Dermis blood vessel endothelial cell (primary cell): ENCODE data around the gene PNPLA2. TPM values are rescaled to one million over a fixed set of nuclear protein-coding genes. Genes with fewer than 3 reads are reported as not detected.

Source experiments
- DNase-seq: peaks from one replicate; pipeline ENCODE4 v3.0.0; 2010
- total RNA-seq: library from RNA; depleted of rRNA; stranded (reverse); fragments of >200 nt; gene quantifications from 2 replicates; pipeline ENCODE4 v1.2.3, GENCODE V29; 2014

The PNPLA2 gene, protein sequence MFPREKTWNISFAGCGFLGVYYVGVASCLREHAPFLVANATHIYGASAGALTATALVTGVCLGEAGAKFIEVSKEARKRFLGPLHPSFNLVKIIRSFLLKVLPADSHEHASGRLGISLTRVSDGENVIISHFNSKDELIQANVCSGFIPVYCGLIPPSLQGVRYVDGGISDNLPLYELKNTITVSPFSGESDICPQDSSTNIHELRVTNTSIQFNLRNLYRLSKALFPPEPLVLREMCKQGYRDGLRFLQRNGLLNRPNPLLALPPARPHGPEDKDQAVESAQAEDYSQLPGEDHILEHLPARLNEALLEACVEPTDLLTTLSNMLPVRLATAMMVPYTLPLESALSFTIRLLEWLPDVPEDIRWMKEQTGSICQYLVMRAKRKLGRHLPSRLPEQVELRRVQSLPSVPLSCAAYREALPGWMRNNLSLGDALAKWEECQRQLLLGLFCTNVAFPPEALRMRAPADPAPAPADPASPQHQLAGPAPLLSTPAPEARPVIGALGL
- 41.4 and 76.9 TPM in 2 replicates for total RNA-seq

DNA sequence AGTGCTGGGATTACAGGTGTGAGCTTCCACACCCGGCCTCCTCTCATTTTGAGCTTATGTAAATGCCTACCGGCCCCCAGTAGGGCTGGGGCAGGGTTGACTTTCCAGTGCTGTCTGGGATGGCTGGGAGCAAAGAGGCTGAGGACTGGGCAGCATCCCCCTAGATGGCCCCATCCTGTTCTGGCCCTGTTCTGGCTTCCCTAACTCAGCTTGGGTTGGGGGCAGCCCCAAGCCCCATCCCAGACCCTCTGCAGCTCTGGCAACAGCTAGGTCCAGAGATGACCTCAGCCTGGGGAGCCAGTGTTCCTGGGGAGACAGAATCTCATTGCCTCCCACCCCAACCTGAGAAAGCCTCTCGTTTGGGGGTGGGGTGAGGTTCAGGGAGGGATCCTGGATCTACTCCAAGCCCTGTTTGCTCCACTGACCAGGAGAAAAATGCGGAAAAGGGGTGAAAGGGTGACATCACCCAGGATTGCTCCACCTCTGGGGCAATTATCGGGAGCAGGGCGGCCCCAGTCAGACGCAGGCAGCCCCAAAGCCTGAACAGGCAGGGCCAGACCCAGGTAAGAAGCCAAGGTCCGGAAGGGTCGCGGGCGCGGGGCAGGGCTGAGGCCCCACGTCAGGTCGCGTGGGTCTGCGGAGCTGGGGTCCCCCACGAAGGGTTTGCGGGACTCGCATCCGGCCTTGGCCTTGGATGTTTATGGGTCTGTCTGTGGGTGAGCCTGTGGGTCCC is at the start of gene PNPLA2:
PNPLA2 (plus strand) TSS at position 519 of the 733 bp plus-strand sequence. CDS start 805 bp downstream, outside the sequence.
- no peak for DNase-seq

DNA sequence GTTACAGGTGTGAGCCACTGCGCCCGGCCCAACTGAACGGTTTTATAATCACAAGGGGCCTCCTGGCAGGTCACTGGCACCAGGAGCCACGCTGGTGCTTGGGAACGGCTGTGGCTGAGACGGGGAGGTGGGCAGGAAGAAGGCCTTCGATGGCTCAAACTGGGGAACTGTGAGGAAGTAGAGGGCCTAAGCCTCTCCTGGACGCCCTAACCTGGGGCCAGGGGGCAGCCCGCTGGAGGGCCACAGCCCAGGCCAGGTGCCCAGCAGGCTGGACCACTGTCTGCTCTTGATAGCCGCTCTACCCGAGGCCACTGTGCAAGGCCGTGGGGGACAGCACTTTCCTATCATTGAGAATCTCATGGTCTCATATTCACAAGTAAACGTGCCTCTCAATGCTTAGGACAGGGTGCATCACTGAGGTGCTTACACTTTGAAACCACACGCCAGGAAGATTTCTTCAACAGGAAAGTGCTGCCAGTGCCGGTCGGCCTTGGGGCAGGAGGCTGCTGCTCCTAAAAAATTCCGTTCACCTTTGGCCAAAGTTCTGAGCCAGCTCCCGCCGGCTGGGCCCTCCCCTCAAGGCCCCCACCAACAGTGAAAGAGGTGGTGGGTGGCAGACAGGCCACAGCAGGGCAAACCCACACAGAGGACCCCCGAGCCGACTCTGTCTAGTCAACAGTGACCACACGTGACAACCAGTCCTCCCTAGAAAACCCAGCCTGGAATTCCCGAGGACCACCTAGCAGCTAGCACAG is 48.6 kb upstream of the PNPLA2 start:
- DNase-seq: no peak

DNA sequence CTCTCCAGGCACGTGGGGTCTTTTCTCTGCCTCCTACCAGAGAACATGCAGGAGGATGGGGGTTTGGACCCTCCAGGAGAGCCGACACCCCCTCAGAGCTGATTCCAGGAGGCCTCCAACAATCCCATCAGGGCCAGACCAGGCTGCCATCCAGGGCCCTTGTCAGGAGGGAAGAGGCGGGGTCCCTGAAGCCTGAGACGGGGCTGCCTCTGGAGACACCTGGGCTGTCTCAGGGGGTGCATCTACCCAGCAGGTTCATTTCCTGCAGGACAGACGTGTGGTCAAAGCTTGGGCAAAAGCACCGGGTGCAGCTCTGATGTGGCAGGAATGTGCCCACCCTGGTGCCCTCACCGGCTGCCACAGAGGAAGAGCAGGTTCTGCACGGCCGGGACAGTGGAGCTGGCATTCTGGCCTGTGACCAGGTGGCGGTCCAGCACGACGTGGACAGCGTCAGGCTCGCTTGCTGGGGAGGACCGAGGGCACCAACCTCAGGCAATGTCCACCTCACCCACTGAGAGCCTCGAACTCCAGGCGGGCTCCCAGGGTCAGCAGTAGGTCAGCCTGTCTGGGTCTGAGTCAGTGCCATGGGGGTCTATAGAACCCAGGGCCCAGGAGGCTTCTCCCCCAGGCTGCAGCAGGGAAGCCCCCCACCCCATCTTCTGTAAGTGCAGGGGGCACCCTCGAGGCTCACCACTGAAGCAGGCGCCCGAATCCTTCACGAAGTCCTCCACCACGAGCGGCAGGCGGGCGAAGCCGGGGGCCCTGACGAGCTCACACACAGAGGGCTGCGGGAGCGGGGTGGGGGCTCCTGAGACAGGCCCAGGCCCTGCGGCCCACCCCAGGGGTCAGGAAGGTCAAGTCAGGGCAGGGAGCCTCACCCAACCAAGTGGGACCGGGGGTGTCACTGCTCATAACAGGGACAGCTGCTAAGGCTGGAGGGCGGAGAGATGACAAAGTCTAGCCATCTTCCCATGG is 47.8 kb upstream of the PNPLA2 start:
- no peak for DNase-seq

DNA sequence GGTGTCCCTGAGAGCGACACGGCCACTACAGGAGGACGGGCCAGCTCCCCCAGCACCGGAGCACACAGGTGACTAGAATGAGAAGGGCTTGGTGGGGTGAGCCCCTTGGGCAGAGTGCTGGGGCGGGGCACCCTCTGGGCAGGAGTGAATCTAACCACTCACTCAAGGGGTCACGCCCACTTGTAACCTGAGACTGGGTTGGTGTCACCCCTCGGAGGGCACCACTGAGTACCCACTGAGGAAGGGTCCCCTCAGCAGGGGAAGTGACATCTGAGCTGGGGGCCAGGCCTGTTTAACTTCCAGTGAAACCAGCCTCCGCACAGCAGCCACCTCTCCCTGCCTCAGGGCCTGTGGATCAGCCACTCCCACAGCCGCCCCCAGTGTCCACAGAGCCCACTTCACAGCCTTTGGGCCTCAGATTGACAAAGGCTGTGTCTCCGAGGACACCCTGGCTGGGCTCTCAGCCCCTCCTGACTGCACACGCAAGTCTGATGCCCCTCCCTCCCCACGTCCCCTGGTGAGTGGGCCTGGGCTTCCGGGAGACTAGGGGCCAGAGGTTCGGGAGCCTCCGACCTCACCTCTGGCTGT is 47.0 kb upstream of the PNPLA2 start:
- no peak for DNase-seq

DNA sequence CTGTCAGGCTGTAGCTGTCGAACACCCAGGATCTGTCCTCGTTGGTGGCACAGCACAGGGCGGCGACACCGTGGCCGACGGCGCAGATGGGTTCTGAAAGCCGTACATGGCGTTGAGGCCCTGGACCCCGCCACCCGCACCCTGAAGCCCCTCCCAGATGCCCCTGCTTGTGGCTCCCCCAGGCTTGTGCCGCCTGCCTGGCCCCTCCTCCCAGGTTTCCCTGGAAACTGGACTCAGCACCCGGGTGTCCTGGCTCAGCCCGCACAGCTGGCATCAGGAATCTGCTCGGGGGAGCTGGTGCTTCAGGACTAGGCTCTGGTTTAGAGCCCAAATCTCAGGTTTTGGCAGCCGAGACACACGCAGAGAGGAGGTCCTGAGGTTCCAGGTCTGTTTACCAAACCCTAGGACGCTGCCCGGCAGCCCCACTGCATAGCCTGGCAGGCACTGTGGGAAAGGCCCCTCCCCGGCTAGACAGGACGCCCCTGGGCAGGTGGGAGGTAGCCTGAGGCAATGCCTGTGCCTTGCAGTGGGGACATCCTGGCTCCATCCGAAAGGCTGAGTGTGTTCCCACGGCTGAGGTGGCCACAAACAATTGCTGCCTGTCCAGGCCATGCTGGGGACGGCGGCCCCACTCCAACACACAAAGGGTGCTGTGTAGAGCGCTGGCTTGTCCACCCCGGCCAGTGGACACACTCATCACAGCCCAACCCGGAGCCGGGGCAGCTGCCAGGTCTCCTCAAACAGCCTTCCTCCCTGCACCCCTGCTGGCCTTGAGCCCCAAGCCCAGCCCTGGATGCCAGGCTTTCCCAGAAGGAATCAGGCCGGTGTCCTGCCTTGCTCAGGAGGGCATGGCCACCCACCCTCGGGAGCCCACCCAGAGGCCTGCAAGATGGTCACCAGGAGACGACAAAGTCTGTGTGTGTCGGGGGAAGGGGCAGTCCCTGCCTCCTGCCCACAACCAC is 46.0 kb upstream of the PNPLA2 start:
- no peak for DNase-seq

DNA sequence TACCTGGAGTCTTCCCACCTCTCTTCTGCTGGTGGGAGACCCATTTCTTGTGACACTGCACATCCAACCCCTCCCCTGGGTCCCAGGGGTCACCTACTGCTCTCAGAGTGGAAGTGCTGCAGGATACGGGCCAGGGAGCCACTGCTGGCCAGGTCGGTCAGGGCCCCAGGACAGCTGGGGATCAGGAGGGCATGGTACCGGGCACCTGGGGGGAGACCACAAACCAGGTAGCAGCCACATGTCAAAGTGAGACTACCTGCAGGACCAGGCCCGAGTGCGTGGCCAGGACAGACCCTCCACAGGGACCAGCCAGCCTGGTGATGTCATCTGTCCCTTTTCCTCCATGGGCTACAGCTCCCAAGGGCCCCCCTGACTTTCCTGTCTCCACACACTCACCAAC is 45.3 kb upstream of the PNPLA2 start:
- no peak for DNase-seq

DNA sequence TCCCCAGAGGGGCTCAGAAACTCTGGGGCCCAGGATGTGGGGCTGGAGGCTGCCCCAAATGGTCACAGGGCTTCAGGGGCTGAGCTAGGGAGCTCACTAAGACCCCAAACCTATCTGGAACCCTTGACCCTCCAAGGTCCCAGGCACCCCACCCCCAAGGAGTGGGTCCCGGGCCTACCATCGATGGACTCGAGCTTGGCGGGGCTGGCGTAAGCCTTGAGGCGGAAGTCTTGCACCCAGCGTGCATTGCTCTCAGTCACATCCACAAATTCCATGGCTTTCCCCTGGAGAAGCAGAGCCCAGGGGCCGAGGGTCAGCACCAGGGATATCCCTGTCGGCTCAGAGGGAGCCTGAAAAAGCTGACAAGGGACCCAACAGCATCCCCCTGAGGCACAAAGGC is 44.9 kb upstream of the PNPLA2 start:
- no peak for DNase-seq

DNA sequence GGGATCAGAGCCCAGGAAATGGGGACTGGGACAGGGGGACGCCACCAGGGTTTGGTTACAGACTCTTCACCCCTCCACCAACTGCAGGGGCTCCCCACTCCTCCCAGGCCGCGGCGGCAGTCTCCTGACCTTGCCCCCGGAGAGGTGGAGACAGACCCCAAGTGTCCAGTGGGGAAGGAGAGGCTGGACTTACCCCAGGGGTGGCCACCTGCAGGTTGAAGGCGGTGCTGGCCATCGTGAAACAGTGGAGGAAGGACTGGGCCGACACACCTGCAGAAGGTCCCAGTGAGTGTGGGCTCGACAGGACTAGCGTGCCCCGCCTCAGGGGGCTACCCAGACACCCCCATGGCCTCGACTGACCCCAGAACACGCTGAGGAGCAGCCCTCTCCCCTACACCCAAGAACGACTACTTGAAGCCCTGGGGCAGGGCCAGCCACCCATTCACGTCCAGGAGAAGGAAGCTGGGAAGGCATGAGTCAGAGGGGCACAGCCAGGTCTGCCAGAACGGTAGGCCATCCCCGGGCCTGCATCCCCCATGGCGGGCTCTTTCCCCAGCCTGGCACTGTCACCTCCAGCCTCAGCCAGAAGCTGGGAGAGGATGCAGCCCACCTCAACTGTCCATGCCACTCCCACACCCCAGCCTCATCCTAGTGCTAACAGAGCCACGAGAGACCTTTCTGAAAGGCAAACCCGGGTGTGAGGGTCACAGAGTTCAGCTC is 43.7 kb upstream of the PNPLA2 start:
- peak; percentile 69 for DNase-seq

DNA sequence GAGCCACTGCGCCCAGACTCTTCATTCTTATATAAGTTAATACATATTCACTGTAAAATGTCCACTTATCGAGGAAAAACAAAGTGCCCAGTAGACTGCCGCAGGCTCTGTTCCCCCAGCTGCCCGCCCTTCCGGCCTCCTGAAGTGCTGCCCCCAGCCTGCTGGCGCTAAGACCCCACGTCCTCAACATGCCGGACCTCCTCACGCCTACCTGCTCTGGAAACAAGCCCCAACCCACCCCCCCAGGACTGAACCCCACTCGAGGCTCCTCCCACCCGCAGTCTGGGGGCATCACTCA is 42.5 kb upstream of the PNPLA2 start:
- DNase-seq: no peak

DNA sequence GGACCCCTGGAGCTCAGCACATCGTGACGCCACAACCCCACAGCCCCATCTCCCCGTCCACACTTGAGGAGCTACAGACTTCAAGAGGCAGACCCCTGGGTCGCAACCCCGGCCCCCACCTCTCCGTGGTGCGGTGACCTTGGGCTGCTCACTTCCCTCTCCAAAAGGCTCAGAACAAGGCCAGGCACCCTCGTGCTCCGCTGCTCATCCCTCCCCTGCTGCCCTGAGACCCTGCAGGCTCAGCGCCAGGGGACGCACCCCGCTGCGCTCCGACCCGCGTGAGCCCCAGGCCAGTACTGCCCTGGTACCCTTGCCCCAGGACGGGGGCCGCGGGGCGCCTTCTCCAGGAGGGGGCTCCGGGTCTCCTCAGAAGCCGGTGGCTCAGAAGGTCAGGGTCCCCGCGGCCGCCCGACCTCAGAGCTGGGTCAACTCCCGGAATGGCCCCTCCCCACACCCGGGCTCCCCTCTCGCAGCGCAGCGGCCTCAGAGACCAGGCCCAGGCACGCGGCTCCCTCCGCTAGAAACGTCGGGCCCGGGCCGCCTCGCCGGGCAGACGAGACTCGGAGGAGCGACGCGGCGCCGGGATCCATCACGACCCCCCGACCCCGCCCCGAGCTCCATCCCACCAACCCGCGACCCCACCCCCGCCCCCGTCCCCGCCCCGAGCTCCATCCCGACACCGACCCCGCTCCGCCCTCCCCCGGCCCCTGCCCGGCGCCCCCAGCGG is 42.0 kb upstream of the PNPLA2 start:
- DNase-seq: peak; percentile 53

DNA sequence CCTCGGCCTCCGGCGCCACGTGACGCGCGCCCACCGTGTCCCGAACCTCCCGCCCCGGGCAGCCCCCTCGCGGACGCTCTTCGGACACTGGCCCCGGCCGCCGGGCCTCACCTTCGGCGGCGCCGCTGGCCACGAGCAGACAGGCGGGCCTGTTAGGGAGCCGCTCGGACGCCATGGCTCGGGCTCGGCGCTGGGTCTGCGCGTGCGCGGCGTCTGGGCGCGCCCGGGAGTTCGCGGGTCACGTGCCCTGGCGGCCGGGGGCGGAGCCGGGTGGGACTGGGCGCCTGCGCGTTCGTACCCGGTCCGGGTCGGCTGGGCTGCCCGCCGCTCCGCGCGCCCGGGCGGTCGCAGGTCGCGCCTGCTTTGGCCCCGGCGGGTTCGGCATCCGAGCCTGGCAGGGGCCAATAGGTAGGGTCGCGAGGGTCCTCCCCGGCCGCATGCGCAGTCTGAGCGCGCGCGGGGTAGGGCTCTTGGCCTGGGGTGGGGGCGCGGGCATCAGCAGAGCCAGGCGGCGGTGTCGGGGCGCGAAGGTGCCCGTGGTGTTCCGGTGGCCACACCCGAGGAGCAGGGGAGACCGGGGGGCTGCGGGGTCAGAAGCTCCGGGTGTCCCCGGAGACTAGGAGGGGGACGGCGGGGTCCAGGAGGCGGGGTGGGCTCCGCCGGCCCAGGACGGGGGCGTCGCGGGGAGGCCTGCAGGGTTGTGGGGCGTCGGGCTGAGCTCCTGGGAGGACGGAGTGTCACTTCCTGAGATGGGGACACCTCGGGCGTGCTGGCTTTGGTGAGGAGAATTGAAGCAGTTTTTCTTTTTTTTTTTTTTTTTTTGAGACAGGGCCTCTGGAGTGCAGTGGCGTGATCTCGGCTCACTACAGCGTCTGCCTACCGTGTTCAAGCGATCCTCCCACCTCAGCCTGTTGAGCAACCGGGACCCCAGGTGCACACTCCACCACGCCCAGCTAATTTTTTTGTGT is 41.1 kb upstream of the PNPLA2 start, which contains the start of gene GATD1:
GATD1 (minus strand) TSS at position 200 of the 968 bp plus-strand sequence; CDS start at position 175, 25 bp downstream.
- peak; percentile 92 for DNase-seq

DNA sequence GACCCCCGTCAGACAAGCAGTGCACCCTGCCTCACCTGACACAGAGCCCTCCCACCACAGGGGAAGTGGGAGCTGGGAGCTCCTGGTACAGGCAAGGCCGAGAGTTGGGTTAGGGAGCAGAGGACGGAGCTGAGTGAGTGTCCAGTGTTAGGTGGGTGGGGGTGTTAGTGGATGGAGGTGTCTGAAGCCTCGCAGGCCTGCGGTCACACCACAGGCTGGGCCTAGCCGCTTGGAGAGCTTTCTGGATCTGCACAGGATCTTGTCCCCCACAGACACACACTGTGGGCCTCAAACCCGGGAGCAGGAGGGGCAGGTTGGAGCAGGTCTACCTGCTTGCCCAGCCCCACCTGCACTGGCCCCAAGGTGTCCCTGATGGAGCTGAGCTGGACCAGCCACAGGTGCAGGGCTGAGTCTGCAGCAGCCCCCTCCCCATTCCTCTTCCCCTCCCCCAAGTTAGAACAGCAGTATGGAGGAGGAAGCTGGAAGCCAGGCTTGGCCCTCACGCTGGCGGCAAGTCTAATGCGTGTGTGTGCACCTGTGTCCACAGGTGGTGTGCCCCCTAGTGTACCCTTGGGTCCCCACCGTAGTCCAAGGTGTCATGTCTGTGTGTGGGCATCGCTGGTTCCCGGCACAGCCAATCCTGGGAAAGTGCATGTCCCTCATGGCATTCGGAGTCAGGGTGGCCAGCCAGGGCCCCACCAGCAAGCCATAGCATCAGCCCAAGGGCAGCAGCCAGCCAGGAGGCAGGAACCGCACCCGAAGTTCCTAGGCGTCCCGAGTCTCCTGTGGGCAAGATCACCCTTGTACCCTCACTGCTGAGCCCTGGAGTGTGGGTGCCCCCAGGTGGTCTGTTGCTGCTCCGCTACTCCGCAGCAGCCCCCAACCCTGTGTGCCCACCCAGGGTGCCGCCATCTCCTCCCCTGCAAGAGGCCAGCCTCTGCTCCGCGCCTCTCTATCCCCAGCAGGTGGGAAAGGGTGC is 39.4 kb upstream of the PNPLA2 start:
- no peak for DNase-seq

DNA sequence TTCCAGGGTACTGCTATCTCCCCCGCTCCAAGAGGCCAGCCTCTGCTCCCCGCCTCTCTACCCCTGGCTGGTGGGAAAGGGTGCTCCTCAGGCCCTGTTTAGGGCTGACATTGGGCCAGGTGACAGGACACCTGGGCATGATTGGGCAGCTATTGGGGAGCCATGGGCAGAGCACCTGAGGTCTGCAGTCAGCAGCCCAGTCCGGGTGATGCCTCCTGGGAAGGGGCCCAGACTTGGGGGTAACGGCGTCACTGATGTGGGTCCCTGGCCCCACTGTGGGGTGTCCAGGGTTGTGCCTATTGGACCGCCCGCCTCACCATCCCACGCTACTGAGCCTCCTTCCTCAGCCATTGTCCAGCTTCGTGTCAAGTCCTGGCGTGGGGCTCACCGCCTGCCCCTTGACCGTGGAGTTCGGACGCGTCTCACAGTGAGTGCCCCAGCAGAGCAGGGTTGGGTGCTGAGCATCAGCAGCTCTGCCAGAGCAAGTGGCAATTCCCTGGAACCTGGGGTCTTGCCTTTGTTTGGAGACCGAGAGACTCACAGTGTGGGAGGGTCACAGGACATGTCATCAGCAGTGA is 38.7 kb upstream of the PNPLA2 start:
- no peak for DNase-seq

DNA sequence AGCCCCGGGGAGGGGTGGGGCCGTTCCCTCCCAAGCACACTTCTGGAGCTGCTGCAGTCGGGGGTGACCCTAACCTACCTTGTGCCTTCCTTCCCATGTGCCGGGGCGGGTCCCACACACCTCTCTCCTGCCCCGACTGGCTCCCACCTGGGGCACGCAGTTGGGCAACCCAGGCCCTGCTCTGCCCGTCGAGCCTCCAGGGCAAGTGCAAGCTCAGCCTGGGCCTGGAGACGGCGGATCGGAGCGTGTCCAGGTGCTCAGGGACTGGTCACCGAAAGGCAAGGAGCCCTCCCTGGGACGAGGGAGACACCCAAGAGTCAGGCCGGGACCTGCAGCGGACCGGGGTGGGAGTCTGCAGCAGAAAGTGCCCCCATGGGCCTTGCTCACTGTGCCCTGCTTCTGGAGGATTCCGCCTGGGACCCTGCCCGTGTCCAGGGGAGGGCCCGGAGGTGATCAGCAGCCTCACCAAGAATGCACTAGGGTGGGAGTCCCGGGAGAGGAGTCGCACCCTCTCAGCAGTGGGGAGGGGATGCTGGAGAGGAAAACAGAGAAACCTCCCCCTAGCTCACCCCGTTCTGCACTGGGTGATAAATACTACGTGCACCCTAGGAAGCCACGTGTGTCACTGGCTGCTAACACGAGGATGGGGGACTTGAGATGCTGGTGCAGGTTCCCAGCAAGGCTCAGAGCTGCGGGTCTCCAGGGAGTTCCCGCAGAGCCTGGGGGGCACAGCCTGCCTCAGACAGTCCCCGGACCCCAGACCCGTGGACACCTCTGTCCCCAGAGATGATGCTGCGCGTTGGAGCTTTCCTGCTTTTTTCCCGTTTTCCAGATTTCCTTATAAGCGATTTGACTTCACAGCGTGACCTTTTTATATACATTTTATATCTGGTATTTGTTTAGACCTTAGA is 36.2 kb upstream of the PNPLA2 start:
- DNase-seq: no peak

DNA sequence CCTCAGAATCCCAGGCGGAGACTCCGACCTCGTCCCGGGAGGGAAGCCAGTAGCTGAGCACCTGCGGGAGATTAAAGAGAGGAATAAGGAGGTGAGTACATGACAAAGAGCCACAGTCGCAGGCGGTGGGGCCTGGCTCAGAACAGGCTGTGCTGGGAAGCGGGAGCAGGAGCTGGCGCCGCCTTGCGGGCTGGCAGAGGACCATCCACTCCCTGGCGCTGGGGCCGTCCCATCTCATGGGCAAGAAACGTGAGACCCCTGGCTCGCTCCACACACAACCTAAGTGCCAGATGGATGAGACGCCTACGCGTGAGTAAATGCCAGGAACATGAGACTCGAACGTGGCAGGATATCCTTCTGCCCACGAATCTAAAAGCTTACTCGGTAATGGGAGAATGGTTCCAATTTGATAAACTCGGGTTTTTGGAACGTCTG is 35.1 kb upstream of the PNPLA2 start:
- peak; percentile 90 for DNase-seq
